22Rv1 (cell line): Measurements from ENCODE around the gene SLC24A5.

Experiments
- ZFX ChIP-seq: fragments of 450-650 bp; IDR thresholded peaks from 2 replicates; pipeline ENCODE4 v1.6.1; 2017; ENCODE audit warnings: antibody characterized with exemption, borderline replicate concordance
- TF ChIP-seq, protein P1 (sequence below): fragments of 450-650 bp; IDR thresholded peaks from 2 replicates; pipeline ENCODE4 v1.5.1; 2017; ENCODE audit warnings: mild to moderate bottlenecking

DNA sequence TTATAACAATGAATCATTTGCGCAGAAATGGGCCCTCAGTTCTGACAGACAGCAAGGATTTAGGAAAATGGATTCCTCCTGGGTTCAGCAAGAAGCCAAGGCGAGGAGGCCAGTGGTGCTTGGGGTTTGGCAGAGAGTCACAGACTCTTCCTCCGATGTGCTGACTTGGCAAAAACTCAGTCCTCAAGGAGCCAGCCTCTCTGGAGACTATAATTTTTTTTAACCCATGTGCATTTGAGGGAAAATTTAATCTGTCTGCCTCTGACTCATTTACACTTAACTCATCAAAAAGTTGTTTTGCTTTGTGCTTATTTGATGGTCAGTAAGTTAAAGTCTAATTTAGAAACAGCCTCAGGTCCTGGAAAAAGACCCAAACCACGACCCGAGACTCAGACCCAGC, 34.2 kb upstream of the SLC24A5 start:
- TF ChIP-seq, protein P1, sequence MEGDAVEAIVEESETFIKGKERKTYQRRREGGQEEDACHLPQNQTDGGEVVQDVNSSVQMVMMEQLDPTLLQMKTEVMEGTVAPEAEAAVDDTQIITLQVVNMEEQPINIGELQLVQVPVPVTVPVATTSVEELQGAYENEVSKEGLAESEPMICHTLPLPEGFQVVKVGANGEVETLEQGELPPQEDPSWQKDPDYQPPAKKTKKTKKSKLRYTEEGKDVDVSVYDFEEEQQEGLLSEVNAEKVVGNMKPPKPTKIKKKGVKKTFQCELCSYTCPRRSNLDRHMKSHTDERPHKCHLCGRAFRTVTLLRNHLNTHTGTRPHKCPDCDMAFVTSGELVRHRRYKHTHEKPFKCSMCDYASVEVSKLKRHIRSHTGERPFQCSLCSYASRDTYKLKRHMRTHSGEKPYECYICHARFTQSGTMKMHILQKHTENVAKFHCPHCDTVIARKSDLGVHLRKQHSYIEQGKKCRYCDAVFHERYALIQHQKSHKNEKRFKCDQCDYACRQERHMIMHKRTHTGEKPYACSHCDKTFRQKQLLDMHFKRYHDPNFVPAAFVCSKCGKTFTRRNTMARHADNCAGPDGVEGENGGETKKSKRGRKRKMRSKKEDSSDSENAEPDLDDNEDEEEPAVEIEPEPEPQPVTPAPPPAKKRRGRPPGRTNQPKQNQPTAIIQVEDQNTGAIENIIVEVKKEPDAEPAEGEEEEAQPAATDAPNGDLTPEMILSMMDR: no peak
- TF ChIP-seq ZFX: no peak
